Transverse colon (tissue), 4 donors: Measurements from ENCODE around the gene BRD3.

Experiments used
- CTCF ChIP-seq, 5 experiments: fragments of 200-600 bp in 3 of 5; fragments of 450-650 bp in 2 of 5; sonication (generic) in 3 of 5; IDR thresholded peaks; 1 replicate in 2 of 5; 2 replicates in 3 of 5; pipeline ENCODE4 v1.5.1; 2016 to 2017; ENCODE audit warnings: antibody characterized with exemption in 5 of 5, inconsistent platforms in 3 of 5, mild to moderate bottlenecking in 2 of 5, moderate library complexity in 1 of 5
- POLR2AphosphoS5 ChIP-seq, 3 donors: sonication (generic); formaldehyde crosslinking; IDR thresholded peaks; one replicate each; pipeline ENCODE4 v1.6.1; 2016; ENCODE audit warnings: antibody characterized with exemption in 3 of 3

DNA sequence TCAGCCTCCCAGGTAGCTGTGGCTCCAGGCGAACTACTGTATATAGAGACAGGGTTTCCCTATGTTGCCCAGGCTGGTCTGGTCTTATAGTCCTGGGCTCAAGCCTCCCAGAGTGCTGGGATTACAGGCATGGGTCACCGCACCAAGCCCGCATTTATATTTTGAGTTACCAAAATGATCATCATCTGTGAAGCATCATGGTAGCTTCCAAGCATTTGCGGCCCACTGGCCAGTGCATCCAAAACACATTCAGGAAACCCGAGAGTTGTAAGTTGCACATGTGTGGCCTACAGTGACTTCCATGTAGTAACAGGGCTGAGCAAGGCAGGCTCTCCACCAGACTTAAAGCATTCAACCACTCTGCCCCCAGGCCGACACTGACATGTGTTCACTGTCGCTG is 40.3 kb downstream of the BRD3 start:
- no peak for TF ChIP-seq CTCF (IDR thresholded peaks at IDR 0.05)
- no peak for TF ChIP-seq POLR2AphosphoS5 (IDR thresholded peaks at IDR 0.05)
